GM21447 (cell line): ENCODE measurements around the gene PIK3C2A.

ENCODE experiments used
- ATAC-seq: cut with Tn5 transposase; IDR thresholded peaks from one replicate; pipeline ENCODE4 v1.9.1; 2021; ENCODE audit not compliant: unreplicated experiment

Gene PIK3C2A

DNA sequence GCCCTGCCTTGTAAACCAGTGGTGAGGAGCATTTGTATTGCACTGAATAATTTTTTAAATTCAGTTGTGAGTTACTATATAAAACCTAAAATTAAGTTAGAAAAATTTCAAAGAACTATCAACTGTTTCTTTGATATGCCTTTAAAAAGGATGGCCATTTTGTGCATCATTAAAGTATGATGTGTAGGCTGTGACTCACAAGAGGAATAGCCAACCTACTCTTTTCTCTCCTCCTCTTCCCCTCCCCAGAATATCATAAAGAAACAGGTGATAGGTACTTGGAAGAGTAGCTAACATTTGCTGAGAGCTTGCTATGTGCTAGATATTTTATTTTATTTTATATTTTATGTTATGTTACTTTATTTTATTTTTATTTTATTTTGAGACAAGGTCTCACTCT, 10.6 kb upstream of the PIK3C2A start:
- ATAC-seq, result no peak

DNA sequence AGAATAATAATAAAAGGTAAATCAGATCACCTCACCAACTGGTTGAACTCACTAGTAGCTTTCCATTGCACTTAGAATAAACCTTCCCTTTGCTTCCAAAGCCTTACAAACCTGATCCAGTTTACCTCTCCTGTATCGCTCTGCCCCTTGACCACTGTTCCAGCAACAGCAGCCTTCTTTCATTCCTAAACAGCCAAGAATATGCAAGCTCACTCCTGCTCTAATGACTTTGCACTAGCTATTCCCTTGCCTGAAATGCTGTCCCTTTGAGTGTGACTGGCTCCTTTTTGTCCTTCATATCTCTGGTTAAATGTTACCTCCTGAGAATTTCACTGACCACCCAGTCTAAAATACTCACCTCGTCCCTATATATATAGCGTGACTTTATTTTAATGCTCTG, 9.6 kb upstream of the PIK3C2A start:
- no peak for ATAC-seq

DNA sequence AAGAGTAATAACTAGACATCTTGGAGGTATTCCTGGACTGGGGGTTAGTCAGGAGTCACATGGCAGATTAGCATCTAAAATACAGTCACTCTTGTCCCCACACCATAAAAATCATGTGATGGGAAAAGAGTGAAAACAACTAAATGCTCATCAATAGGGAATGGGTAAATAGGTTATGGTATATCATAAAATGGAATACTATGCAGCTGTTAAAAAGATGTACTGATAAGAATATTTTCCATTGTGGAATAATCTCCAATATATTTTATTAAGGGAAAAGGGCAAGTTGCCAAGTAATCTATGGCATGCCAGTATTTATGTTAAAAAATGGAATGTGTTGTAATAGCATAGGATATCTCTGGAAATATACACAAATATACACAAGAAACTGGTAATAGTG, 6.6 kb upstream of the PIK3C2A start:
- no peak for ATAC-seq

DNA sequence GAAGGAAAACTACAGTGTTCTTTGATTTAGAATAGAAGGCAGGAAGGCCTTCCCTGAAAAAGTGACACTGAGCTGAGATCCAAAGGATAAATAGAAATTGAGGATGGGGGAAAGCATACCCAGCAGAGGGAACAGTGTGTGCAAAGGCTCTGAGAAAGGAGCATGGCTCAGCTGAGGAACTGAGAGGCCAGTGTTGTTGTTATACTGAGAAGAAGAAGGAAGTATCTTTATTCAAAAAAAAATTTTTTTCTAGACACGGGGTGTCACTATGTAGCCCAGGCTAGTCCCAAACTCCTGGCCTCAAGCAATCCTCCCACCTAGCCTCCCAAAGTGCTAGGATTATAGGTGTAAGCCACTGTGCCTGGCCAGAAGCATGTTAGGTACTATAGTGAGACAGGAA, 3.5 kb upstream of the PIK3C2A start:
- ATAC-seq, result no peak

DNA sequence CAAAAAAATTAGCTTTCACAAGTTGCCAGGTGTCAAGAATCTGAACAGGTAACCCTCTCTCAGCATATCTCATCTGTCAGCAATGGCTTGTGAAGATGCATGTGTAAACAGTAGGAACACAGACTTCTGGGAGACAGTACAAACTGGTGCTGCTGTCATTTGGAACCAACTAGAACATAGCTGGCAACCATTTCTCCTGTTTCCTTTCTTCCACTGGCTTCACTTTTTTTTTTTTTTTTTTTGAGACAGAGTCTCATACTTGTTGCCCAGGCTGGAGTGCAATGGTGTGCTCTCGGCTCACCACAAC, 2.1 kb upstream of the PIK3C2A start:
- no peak for ATAC-seq

DNA sequence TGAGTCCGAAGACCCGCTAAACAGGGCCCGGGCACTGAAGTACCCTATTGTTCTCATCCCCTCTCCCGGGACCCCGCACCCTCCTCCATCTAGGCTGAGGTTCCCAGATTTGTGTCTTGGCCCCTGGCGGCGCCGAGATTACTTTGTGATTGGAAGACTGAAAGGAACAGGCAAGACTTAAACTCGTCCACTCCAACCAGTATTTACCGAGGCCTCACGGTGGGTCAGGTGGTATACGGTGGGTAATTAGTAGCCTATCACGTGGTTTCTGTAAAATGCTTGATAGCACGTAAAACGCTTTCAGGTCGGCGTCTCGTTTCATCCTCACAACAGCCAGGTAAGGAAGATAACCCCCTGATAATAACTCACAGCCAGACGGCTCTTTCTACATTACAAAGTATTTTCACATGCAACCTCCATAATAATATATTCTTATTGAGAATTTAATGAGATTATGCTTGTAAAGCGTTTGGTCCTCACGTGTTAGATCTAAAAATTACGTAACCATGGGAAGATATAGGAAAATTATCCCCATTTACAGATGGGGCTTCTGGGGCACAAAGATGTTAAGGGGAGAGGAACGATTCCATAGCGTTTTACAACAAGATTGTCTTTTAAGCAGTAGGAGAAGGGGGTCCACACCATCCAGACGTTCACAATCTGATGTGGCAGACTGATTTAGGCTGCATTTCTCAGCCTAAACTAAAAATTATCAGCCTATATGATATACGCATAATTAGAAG, 642 bp upstream of the PIK3C2A start:
- ATAC-seq, result peak; percentile 71

DNA sequence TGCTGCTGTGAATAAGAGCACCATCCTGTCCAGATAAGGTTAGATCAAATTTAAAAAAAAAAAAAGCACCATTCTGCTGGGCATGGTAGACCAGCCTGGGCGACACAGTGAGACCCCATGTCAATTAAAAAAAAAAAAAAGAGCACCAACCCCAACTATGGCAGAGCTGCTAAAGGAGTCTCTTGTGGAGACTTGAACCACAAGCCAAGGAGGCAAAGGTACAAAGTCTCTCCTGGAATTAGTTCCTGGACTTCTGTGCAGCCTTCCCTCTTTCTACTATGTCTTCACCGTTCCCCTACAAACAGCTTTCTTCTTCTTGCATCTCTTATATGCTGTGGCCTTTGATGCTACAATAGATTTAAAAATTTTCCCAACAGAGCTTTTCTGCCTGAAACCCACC, 1.3 kb downstream of the PIK3C2A start:
- no peak for ATAC-seq

DNA sequence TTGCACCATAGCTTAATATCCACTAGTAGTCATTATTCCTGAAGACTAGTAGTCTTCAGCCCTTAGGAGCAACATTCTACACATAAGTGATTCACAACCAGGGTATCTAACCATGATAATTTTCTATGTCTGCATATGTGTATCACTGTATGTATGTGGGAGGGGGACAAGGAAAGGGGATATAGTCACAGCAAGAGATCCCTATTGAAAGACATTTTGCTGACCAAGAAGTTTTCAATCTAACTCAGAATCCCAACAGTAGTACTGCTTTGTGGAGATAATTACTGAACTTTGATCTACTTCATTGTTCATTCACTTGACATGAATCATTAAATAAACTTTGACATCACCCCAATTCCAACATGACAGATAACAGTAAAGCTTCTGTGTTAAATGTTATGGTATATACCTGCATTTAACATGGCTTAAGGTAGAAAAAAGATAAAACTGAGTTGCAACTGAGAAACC, 10.3 kb downstream of the PIK3C2A start:
- no peak for ATAC-seq

DNA sequence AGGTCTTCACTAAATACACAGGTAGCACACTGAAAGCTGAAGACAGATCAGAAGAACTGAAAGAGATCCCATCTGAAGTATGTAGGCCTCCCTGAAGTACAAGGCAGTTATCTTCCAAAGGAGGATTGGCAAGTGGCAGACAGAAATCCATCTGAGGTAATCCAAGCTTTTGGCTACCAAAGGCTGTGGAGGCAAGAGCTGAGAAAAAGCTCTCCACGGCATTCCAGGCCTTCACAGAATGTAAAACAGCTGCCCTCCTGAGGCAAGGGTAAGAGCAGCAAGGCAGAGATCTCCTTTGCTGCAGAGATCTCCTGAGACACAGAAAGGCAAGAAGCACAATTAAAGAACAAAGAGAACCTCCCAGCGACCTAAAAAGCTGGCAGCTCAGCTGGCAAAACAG, 19.1 kb downstream of the PIK3C2A start:
- ATAC-seq, result no peak

DNA sequence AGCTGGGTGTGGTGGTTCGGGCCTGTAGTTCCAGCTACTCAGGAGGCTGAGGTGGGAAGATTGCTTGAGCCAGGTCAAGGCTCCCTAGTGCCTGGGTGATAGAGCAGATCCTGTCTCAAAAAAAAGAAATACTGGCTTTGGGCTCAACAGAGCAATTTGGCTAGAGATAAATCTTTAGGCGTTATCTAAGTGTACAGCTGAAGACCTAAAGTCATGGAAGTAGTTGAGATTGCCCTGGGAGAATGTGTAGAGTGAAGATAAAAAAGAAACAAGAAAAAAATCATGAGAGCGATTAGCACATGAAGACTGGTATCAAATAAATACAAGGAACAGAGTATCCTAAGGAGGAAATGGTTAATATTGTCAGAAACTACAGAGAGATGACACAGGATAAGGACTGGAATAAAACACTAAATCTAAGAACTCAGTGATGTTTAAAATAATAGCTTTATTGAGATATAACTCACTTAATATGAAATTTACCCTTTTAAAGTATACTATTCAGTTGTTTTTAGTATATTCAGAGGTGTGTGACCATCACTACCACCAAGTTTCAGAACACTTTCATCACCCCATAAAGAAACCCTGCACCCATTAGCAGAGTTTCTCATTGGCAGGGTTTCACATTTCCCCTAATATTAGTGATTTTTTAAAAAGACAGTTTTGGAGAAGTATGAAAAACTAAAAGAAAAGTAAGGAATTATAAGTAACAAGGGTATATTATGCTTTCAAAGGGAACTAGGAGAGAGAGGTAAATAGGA, 20.7 kb downstream of the PIK3C2A start:
- no peak for ATAC-seq

DNA sequence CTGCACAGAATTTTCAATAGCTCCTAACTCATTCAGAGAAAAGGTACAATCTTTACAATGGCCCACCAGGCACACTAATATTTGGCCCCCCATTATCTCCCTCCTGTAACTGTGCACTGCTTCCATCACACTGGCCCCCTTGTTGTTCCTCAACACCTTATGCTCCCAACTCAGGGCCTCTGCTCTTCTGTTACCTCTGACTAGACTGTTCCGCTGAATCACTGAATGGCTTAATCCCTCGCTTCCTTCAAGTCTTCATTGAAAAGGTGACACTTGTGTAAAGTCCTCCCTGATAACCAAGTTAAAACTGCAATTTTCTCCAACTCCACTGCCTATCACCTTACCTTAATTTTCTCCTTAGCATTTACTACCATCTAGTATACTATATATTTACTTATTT, 21.8 kb downstream of the PIK3C2A start:
- no peak for ATAC-seq

DNA sequence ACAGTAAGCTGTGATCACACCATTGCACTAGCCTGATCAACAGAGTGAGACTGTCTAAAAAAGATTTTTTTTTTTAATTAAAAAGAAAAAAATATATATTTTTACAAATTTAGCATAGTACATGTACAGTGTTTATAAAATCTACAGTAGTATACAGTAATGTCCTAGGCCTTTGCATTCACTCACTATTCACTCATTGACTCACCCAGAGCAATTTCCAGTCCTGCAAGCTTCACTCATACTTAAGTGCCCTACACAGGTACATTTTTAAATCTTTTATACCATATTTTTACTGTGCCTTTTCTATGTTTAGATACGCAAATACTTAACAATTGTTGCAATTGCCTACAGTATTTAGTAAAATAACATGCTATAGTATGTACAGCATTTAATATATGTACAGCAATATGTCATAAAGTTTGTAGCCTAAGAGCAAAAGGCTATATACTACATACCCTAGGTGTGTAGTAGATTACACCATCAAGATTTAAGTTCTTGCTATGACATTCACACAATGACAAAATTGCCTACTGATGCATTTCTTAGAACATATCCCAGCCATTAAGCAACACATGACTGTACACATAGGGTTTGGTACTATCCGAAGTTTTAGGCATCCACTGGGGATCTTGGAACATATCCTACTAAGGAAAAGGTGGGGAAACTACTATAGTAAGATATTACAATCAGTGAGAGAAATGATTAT, 22.8 kb downstream of the PIK3C2A start:
- ATAC-seq, result no peak

DNA sequence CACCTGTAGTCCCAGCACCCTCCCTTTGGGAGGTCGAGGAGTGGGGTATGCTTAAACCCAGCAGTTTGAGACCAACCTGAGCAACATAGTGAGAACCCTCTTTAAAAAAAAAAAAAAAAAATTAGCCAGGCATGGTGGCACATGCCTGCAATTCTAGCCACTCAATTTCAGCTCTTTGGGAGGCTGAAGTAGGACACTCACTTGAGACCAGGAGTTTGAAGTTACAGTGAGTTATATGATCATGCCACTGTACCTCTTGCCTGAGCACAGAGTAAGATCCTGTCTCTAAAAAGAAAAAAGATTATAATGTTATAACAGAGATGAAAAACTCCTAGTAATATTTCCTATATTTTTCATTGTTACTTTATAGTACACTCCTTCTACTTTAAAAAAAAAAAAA, 23.9 kb downstream of the PIK3C2A start:
- ATAC-seq, result no peak

DNA sequence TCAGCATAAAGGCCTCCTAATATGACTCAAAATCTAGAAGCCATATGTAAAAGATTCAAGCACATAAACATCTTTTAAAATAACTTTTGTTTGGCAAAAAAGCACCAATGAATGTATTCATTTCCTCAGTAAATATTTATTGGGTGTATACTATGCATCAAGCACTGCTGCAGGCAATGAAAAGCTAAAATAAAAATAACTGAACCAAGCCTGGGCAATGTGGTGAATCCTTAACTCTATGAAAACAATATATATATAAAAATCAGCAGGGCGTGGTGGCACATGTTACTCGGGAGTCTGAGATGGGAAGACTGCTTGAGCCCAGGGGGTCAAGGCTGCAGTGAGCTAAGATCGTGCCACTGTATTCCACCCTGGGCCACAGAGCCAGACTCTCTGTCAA, 27.8 kb downstream of the PIK3C2A start:
- no peak for ATAC-seq

DNA sequence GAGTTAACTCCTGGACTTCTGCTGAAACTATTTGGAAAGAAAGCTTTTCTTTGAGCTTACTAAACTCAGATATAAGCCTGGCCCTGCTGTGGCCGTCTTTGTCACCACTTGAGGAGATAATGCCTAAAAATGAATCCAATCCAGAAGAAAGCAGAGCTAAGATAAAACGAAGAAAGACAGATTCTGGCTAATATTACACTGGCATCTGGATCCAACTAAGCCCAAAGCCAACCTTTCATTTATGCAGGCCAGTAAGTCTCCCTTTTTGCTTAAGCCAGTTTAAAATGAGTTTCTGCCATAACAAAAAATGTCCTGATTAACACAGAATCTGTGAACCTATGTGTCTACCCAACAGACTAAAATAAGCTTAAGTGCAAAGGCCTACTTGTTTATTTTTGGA, 34.5 kb downstream of the PIK3C2A start:
- ATAC-seq, result no peak

DNA sequence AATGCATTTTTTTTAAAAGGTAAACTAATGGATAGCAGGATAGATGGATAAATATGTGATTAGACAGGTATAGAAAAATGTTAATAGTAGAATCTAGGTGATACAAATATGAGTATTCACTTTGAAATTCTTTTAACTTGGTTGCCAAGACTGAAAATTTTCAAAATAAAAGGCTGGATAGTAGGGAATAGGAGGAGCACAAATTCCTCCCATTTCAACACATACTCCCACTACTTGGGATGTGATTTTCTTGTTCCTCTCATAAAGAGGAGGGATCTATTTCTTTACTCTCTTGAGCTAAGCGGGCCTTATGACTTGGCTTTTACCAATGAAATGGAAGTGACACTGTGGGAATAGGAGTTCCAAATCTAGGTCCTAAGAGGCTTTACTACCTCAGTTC, 35.9 kb downstream of the PIK3C2A start:
- no peak for ATAC-seq

DNA sequence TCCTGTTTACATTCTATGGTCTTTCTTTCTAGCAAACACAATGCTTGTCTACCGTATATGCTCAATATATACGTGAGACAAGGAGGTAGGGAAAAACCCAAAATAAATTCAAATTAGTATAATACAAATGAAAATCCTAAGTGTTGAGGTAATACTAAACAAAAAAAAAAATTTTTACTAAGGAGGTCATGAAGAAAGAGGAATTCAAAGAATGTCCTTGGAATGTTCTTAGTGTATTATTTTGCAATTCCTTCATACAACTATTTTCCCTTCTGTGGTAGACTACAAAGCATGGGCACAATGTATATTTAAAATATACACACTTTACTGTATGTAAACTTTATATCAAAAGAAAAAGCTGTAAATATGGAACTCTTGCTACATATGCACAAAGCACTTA, 36.4 kb downstream of the PIK3C2A start:
- no peak for ATAC-seq

DNA sequence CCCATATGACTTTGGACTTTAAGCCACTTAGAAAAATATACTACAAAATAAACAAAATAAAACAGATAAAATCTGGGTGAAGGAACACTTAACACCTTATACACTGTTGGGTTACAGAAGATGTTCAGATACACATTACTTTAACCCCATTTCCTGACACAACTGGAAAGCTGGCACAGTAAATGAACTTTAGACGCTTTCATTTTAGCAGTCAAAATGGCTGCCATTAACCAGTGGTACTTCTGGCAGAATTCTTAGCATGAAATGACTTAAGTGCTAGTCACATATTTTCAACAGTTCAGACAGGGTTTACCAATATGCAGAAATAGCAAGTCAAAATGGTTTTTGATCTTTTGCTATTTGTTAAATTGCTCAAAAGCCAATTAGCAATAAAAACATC, 37.9 kb downstream of the PIK3C2A start:
- no peak for ATAC-seq

DNA sequence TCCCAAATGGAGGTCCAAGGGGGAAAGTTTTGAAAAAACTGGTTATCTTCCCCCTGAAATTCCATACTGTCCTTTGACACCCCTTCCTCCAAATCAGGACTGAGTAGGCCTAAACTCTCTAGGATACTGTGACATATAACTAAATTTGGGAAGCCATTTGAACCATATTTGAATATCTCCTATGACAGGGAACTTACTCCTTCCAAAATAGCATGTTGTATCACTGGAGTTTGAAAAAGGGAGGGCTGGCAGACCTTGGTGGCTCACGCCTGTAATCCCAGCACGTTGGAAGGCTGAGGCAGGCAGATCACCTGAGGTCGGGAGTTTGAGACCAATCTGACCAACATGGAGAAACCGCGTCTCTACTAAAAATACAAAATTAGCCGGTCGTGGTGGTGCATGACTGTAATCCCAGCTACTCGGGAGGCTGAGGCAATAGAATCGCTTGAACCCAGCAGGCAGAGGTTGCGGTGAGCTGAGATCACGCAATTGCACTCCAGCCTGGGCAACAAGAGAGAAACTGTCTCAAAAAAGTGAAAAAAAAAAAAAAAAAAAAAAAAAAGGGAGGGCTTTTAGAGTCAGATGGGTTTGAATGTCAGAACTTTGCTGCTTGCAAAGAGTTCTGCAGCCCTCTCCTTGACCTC, 42.4 kb downstream of the PIK3C2A start:
- ATAC-seq, result no peak

DNA sequence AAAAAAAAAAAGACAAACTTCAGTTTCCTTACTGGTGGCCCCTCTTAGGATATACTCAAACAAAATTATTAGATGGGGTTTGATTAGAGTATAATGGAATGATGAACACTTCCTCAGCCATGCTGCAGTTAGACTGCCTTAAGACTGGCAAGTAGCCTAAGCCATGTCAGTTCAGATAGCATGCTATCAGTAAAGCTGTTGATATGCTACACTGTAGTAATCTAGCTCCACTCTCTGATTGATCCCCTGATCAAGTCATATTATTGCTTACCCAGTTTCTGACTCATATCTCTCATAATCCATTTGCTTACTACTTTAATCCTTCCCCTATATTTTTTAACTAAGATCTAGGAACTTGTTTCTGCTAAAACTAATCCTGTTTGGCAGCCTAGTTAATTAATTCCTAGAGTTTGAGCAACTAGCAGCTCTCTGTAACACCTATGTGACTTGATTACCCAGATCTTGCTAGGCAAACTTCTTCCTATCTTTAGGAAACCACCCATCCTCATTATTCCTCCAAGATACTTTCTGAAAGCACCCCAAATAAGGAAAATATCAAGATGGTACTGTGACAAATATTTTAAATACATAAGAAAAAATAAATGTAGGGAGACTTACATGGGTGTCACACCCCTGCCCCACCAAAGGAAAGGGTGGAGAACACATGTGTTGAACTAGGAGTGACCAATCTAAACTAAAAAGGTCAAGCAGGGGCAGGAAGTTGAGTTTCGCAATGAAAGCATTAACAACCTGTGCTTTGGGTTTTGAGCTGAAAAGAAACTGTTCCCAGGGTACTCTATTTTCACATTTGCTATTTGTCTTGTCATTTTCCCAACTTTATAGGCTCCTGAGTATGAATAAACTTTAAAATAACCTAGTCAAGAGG, 43.2 kb downstream of the PIK3C2A start:
- no peak for ATAC-seq

DNA sequence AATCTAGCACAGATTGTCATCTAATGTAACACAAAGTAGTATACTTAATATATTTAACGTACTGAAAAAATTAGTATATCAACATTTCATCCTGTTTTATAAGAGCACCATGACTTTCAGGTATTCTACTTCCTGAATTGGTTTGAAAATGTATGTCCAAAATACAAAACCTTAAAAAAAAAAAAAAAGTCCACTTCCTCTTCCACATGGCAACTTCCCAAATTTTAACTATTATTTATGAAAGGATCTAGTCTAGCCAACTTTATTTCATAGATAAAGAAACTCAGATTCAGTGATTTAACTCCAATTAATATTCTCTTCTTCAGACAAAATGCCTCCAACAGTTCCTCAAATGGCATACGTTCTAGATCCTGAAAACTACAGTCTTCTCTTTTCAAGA, 44.0 kb downstream of the PIK3C2A start:
- ATAC-seq, result no peak
